Thyroid gland (tissue), 4 donors: ENCODE results near the gene RRN3. TPM values are rescaled to one million over a fixed set of nuclear protein-coding genes. Genes with fewer than 3 reads are reported as not detected.
"Not testable (repeated sequence)": the region's sequence is repeated elsewhere in the genome, so short reads cannot be mapped to it uniquely, and the experiment has no call there.

Source experiments
- DNase-seq, 2 donors: peaks; one replicate each; pipeline ENCODE4 v3.0.0-alpha.2; 2019
- H3K27ac ChIP-seq, 3 donors: fragments of 200-600 bp; sonication (generic); 1 replicate in 2 of 3; 2 replicates in 1 of 3; pipeline ENCODE4 v1.5.1; 2016 to 2019; ENCODE audit warnings: mild to moderate bottlenecking in 1 of 3, moderate library complexity in 1 of 3
- H3K27me3 ChIP-seq: fragments of 200-600 bp; sonication (generic); one replicate; pipeline ENCODE4 v1.5.1; 2019
- H3K36me3 ChIP-seq, 2 donors: fragments of 200-600 bp; sonication (generic); one replicate each; pipeline ENCODE4 v1.5.1; 2016 to 2019
- H3K4me1 ChIP-seq, 2 donors: fragments of 200-600 bp; sonication (generic); one replicate each; pipeline ENCODE4 v1.5.1; 2017 to 2019
- H3K4me3 ChIP-seq, 3 donors: fragments of 200-600 bp; sonication (generic); replicated peaks in 1 of 3; 1 replicate in 2 of 3; 2 replicates in 1 of 3; pipeline ENCODE4 v1.5.1; 2016; ENCODE audit warnings: mild to moderate bottlenecking in 1 of 3
- H3K9me3 ChIP-seq: fragments of 200-600 bp; sonication (generic); one replicate; pipeline ENCODE4 v1.5.1; 2017
- WGBS, 2 donors: methylation state at CpG; one replicate each; pipeline ENCODE4 v1.1.5; 2017; 5-methylcytosine and 5-hydroxymethylcytosine counted together
- intact Hi-C: fragments of 100-400 bp; cut with DNase I; formaldehyde crosslinking; loops from one replicate; pipeline ENCODE4 v1.15.1; 2023
- total RNA-seq, 4 donors: library from RNA; depleted of rRNA; stranded (reverse); fragments of >200 nt; gene quantifications; one replicate each; pipeline ENCODE4 v1.2.3, GENCODE V29; 2016

The RRN3 gene
- total RNA-seq, 4 donors from 2014 or later: 27.7 to 31.8 (median 30.7) TPM

DNA sequence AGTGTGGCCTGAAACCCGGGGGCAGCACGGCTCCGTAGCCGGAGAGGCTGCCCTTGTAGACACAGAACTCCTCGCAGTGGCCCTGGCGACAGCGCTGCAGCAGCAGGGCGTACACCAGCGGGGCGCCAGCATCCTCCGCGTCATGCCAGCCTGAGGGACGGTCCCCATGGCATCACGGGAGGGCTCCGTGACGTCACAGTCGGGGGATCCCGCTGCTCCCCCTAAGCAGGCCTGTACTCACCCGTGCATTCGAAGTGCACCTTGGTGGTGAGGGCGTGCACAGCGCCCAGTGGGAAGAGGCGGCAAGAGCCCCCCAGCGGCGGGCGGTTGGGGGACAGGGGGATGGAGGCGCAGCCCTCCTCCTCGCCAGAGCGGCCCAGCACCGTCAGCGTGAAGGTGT, 39.5 kb upstream of the RRN3 start:
- H3K4me3 ChIP-seq, intact Hi-C loops, DNase-seq, H3K36me3 ChIP-seq, H3K4me1 ChIP-seq, H3K27ac ChIP-seq, H3K27me3 ChIP-seq, H3K9me3 ChIP-seq: not testable (repeated sequence)
- WGBS, 2 donors: 89% methylated on average over 9 of the region's 31 CpGs; no CpG with 5 or more reads in 1 of the 2 donors

DNA sequence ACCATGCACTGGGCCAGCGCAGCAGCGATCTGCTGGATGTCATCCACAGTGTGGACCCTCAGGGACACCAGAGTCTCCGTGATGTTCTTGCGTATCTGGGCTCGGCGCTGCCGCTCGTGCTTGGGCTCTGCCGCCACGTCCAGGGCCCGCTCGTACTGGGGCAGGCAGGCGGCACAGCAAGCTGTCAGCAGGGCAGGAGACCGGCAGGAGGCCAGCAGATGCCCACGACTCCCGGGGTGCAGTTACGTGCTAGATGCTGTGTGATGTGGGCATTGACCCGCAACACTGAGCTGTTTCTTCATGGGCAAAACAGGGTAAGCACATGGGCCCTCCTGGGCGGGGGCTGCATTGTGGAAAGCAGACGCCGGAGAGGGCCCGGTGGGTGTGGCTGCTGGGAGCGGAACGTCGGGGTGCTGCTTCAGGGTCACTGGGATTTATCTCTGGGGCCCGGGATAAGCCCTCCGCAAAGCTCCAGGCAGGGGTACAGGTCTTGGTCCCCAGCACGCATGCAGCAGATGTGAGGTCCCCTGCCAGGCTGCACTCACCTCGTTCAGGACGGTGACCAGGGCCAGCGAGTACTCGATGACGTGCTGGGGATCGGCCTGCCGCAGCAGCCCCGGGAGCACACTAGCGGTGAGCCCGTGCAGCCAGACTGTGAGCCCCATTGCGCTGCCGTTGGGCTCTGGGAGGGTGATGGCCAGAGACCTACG, 38.8 kb upstream of the RRN3 start:
- H3K9me3 ChIP-seq, intact Hi-C loops, DNase-seq, H3K4me1 ChIP-seq, H3K27me3 ChIP-seq, H3K36me3 ChIP-seq, H3K27ac ChIP-seq, H3K4me3 ChIP-seq: not testable (repeated sequence)
- 90 to 94% methylated on average over 2 to 18 of the region's 41 CpGs for WGBS, 2 donors

DNA sequence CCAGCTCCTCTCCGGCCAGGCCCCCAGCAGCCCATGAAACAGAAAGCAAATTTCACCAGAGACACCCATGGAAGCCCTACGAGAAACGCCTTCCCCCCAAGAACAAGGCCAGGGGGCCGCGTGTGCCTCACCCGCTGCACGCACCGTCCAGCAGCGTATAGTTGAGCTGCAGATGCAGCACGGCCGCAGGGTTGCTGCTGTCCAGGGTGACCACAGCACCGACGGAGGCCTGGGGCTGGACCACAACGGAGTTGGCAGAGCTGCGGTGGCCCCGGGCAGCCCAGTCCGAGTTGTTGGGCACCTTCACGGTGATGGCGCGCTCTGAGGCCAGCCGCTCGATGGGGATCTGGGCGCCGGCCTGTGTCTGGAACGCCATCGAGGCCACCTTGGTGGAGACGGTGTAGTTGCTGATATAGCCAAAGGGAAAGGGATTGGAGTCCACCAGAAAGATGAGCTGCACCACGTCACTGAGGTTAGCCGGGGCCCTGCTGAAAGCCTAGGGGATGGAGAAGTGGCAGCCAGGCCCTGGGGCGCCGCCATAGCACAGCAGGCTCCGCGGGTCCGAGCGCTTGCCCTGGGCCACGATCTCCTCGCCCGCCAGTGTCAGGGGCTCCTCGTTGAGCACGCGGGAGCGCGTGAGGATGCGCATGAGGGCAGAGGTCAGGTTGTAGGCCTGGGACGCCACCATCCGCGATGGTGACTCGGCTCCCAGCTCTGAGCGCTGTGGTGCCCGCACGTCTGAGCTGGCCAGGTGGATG, 37.0 kb upstream of the RRN3 start:
- DNase-seq, H3K36me3 ChIP-seq: not testable (repeated sequence)
- WGBS, 2 donors: 93 to 97% methylated on average over 11 to 16 of the region's 51 CpGs

DNA sequence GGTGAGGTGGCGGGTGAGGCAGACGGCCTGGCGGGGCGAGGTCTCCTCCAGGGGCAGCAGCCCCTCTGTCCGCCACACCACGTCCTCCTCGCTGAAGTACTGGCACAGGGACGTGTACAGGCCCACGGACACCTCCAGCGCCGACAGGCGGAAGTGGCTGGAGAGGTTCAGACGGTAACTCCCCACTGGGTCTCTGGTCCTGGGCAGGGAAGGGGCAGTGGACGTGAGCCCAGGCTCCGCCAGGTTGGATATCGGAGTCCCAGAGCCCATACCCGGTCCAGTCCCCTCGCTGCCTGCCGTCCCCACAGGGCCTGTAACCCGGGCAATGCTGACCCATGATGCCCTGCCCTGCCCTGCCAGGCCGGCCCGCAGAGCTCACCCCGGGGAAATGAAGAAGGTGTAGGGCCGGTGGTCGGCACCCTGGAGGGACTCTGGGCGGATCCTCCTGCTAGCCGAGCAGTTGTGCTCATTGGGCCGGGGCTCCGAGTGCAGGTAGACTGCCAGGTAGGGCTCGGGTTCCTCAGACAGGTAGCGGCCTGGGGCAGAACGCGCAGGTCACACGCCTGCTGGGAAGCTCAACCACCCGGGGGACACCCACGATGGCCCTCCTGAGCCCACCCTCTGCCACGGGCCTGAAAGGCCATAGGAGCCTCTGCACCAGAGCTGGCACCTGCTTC, 36.3 kb upstream of the RRN3 start:
- H3K4me3 ChIP-seq, DNase-seq, H3K27ac ChIP-seq, H3K9me3 ChIP-seq, intact Hi-C loops, H3K36me3 ChIP-seq, H3K27me3 ChIP-seq, H3K4me1 ChIP-seq: not testable (repeated sequence)
- WGBS, 2 donors: 97 to 100% methylated on average over 2 to 6 of the region's 37 CpGs

More for the DNA sequence above, 37.0 kb upstream of the RRN3 start:
- H3K27ac ChIP-seq, H3K27me3 ChIP-seq, H3K9me3 ChIP-seq, H3K4me3 ChIP-seq, H3K4me1 ChIP-seq, intact Hi-C loops: not testable (repeated sequence)

DNA sequence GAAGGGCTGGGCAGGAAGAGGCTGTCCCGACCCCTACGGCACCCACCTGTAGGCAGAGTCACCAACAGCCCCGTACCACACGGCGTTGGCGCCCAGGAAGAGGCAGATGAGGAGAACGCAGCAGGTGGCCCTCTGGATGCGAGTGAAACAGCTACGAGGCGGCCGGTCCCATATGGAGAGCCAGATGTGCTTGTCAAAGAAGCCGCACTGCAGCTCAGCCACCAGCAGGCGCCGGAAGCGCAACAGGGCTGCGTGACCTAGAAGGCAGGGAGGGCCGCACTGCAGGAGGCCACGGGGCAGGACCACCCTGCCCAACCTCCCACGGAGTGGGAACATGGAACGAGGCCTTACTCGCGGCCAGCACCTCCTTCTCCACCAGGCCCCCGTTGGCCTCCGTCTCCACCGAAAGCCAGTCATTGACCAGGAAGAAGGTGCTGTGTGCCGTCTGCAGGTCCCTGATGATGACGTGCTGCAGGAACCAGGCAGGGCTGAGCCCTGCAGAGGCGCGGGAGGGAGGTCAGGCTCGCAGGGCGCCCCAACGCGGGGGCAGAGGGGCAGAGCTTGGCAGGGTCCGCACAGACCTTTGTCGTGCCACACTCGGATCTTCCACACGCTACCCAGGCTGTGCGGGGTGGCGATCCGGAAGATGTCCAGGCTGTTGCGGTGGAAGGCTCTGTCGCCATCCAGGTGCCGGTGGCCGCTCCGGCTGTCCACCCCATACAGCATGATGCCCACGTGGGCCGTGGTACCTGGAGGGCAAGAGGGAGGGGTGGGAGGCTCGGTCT, 33.8 kb upstream of the RRN3 start:
- intact Hi-C loops, DNase-seq, H3K4me3 ChIP-seq, H3K27me3 ChIP-seq, H3K36me3 ChIP-seq, H3K27ac ChIP-seq, H3K9me3 ChIP-seq, H3K4me1 ChIP-seq: not testable (repeated sequence)
- 95% methylated on average over 4 of the region's 48 CpGs; no CpG with 5 or more reads in 1 of the 2 donors for WGBS, 2 donors

DNA sequence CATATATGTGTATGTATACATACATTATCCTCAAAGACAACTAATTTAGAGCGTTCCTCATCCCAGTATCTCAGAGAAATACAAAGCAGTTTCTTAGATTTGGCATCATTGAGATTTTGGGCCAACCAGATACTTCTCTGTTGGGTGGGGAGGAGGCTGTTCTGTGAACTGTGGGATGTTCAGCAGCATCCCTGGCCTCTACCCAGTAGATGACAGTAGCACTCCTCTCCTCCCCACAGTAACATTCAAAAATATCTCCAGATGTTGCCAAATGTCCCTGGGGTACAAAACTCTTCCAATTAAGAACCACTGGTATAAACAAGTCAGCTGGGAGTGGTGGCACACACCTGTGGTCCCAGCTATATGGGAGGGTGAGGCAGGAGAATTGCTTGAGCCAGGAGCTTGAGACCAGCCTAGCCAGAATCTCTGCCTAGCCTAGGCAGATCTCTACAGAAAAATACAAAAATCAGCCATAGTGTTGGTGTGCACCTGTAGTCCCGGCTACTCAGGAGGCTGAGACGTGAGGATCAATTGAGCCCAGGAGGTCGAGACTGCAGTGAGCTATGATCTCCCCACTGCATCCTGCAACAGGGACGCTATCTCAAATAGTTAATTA, 6.4 kb upstream of the RRN3 start:
- 82 to 87% methylated on average over 5 of the region's 5 CpGs for WGBS, 2 donors

DNA sequence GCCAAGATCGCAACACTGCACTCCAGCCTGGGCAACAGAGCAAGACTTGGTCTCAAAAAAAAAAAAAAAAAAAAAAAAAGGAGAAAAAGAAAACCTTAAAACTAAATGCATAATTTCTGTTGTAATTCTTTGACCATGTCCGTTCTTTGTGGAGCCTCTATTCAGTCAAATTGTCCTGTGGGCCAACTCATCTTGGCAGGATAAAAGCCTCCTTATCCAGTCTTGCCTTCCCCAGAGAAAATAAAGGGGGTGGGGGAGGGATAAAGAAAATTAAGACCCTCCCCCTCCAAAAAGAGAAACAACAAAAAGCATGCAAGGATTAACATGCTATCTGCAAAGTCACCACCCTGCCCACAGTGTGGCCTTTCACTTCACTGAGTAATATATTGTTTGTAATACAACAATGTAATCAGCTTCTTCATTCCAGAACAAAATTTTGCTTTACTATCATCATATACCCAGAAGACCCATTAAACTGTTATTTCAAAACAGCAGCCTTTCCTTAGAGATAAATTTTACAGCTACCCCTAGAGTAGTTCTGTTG, 5.4 kb upstream of the RRN3 start:
- H3K27me3 ChIP-seq, H3K4me3 ChIP-seq, DNase-seq, H3K27ac ChIP-seq, H3K36me3 ChIP-seq, intact Hi-C loops, H3K9me3 ChIP-seq, H3K4me1 ChIP-seq: not testable (repeated sequence)
- WGBS, 2 donors: 61 to 85% methylated on average over 2 of the region's 2 CpGs

More for the DNA sequence above, 6.4 kb upstream of the RRN3 start:
- H3K4me3 ChIP-seq, H3K27ac ChIP-seq, H3K9me3 ChIP-seq, H3K27me3 ChIP-seq, intact Hi-C loops, H3K4me1 ChIP-seq, H3K36me3 ChIP-seq, DNase-seq: not testable (repeated sequence)

DNA sequence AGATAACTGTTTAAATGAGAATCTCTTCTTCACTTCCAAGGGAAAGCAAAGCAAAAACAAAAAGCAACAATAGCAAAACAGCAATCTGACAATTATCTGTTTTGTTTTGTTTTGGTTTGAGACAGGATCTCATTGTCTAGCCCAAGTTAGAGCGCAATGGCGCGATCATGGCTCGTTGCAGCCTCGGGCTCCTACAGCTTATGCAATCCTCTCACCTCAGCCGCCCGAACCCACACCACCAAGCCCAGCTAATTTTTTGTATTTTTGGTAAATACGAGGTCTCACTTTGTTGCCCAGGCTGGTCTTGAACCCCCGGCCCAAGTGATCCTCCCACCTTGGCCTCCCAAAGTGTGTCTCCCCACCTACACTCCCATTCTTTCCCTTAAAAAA, 2.5 kb upstream of the RRN3 start:
- H3K27me3 ChIP-seq, H3K4me3 ChIP-seq, H3K36me3 ChIP-seq, DNase-seq, H3K27ac ChIP-seq, intact Hi-C loops, H3K9me3 ChIP-seq: not testable (repeated sequence)
- peaks cover 8 to 11% of the 10 kb centered on the region in 2 donors for H3K4me1 ChIP-seq
- 87 to 88% methylated on average over 9 of the region's 9 CpGs for WGBS, 2 donors

DNA sequence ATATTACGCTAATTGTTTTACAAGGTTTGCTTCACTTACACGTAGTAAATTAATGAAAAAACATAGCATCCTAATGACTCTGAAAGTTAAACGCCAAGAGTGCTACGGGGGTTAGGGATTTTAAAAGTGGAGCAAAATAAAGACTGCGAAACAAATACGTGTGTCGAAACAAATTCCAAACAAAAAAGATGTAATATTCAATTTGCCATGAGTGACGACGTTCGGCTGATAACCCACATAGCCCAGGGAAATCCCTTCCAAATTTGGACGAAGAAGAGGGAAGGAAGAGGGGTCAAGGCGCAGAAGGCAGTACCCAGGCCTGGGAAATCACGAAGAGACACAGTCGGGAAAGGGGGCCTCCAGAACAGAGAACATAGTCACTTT, 509 bp downstream of the RRN3 start:
- DNase-seq, intact Hi-C loops, H3K9me3 ChIP-seq, H3K27me3 ChIP-seq: not testable (repeated sequence)
- peak overlapping the region; percentile 16 to 43 (median 33) for H3K4me3 ChIP-seq
- H3K36me3 ChIP-seq: peaks cover 0 to 11% of the 10 kb centered on the region in 2 donors
- 6 to 11% methylated on average over 14 of the region's 14 CpGs for WGBS, 2 donors
- H3K4me1 ChIP-seq: peaks cover 8 to 11% of the 10 kb centered on the region in 2 donors
- peak overlapping the region in 2 of 3 donors; percentile 57 to 77 for H3K27ac ChIP-seq

DNA sequence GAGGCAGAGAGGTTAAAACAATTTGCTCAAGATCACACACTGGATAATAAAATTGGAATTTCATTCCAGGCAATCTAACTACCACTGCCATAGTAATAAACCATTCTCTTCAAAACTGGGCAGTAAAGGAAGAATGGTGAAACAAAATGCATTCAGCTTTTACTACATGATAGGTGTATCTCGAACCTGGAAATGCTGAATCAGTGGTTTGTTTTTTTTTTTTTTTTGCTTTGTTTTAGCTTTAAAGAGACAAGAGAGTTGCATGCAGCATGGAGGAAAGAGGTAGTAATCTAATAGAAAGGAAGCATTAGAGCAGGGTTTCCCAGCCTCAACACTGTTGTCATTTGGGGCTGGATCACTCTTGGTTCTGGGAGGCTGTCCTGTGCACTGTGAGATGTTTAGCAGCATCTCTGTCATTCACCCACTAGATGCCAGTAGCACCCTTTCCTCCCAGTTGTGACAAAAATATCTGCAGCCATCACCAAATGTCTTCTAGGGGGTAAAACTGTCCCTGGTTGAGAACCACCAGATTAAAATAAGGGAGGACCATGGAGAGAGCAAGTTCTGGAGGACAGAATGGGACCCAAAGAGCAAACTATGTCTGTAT, 3.3 kb downstream of the RRN3 start:
- Histone ChIP-seq H3K36me3 (peaks cover 0 to 17% of the 10 kb centered on the region in 2 donors), H3K4me1 (peaks cover 8 to 11% of the 10 kb centered on the region in 2 donors)
- intact Hi-C loops, H3K27ac ChIP-seq, H3K27me3 ChIP-seq, H3K4me3 ChIP-seq, DNase-seq, H3K9me3 ChIP-seq: not testable (repeated sequence)
- WGBS, 2 donors: 73% methylated on average over 1 of the region's 1 CpG

DNA sequence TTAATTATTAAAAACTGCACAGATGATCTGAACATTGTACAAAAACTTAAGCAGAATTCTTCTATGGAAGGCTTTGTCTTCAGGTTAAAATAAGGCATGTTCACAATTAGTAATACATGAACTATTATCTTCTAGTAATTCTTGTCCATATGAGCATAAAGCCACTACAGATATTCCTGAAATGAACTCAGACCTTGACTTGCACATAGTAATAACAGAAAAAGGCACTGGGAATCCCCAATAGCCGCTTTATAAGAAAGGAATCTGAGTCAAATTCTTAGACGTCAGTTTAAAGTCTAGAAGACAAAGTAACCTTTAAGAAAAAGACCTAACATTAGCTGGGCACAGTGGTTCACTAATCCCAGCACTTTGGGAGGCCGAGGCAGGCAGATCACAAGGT, 11.3 kb downstream of the RRN3 start:
- DNase-seq, intact Hi-C loops, H3K4me3 ChIP-seq, H3K9me3 ChIP-seq, H3K27me3 ChIP-seq, H3K4me1 ChIP-seq, H3K27ac ChIP-seq: not testable (repeated sequence)
- peaks cover 14 to 25% of the 10 kb centered on the region in 2 donors for H3K36me3 ChIP-seq
- 83 to 94% methylated on average over 3 of the region's 3 CpGs for WGBS, 2 donors
